ENCODE results near the gene DUSP5. TPM values are rescaled to one million over a fixed set of nuclear protein-coding genes. Genes with fewer than 3 reads are reported as not detected.

The DUSP5 gene
- total and polyA plus RNA-seq, 2 of the 8 experiments (the other 6 are each of a cell fraction or from before 2014, with no cell fraction given), result 13.6 to 30.3 TPM

DNA sequence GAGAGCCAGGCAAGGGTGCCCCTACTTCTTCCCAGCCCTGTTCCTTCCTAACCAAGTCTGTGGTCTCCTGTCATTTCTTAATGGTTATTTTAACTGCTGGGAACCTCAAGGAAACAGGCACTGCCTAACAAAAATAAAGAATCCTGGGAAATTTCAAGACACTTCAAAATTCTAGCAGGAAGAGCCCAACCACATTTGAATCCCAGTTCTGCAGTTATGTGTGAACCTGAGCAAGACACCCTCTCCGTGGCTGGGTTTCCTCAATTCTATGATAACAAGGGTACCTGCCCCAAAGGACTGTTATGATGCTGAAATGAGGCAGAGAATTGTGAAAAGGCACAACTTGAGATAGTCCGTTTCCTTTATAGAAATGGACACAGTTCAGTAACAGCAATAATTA is 36.2 kb upstream of the DUSP5 start (continued):
- TF ChIP-seq, protein P1, sequence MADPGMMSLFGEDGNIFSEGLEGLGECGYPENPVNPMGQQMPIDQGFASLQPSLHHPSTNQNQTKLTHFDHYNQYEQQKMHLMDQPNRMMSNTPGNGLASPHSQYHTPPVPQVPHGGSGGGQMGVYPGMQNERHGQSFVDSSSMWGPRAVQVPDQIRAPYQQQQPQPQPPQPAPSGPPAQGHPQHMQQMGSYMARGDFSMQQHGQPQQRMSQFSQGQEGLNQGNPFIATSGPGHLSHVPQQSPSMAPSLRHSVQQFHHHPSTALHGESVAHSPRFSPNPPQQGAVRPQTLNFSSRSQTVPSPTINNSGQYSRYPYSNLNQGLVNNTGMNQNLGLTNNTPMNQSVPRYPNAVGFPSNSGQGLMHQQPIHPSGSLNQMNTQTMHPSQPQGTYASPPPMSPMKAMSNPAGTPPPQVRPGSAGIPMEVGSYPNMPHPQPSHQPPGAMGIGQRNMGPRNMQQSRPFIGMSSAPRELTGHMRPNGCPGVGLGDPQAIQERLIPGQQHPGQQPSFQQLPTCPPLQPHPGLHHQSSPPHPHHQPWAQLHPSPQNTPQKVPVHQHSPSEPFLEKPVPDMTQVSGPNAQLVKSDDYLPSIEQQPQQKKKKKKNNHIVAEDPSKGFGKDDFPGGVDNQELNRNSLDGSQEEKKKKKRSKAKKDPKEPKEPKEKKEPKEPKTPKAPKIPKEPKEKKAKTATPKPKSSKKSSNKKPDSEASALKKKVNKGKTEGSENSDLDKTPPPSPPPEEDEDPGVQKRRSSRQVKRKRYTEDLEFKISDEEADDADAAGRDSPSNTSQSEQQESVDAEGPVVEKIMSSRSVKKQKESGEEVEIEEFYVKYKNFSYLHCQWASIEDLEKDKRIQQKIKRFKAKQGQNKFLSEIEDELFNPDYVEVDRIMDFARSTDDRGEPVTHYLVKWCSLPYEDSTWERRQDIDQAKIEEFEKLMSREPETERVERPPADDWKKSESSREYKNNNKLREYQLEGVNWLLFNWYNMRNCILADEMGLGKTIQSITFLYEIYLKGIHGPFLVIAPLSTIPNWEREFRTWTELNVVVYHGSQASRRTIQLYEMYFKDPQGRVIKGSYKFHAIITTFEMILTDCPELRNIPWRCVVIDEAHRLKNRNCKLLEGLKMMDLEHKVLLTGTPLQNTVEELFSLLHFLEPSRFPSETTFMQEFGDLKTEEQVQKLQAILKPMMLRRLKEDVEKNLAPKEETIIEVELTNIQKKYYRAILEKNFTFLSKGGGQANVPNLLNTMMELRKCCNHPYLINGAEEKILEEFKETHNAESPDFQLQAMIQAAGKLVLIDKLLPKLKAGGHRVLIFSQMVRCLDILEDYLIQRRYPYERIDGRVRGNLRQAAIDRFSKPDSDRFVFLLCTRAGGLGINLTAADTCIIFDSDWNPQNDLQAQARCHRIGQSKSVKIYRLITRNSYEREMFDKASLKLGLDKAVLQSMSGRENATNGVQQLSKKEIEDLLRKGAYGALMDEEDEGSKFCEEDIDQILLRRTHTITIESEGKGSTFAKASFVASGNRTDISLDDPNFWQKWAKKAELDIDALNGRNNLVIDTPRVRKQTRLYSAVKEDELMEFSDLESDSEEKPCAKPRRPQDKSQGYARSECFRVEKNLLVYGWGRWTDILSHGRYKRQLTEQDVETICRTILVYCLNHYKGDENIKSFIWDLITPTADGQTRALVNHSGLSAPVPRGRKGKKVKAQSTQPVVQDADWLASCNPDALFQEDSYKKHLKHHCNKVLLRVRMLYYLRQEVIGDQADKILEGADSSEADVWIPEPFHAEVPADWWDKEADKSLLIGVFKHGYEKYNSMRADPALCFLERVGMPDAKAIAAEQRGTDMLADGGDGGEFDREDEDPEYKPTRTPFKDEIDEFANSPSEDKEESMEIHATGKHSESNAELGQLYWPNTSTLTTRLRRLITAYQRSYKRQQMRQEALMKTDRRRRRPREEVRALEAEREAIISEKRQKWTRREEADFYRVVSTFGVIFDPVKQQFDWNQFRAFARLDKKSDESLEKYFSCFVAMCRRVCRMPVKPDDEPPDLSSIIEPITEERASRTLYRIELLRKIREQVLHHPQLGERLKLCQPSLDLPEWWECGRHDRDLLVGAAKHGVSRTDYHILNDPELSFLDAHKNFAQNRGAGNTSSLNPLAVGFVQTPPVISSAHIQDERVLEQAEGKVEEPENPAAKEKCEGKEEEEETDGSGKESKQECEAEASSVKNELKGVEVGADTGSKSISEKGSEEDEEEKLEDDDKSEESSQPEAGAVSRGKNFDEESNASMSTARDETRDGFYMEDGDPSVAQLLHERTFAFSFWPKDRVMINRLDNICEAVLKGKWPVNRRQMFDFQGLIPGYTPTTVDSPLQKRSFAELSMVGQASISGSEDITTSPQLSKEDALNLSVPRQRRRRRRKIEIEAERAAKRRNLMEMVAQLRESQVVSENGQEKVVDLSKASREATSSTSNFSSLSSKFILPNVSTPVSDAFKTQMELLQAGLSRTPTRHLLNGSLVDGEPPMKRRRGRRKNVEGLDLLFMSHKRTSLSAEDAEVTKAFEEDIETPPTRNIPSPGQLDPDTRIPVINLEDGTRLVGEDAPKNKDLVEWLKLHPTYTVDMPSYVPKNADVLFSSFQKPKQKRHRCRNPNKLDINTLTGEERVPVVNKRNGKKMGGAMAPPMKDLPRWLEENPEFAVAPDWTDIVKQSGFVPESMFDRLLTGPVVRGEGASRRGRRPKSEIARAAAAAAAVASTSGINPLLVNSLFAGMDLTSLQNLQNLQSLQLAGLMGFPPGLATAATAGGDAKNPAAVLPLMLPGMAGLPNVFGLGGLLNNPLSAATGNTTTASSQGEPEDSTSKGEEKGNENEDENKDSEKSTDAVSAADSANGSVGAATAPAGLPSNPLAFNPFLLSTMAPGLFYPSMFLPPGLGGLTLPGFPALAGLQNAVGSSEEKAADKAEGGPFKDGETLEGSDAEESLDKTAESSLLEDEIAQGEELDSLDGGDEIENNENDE (IDR thresholded peaks at IDR 0.05; ENCODE audit: insufficient replicate concordance, low read length), result no peak
- no peak for TF ChIP-seq ZNF274 (IDR thresholded peaks at IDR 0.05; ENCODE audit: borderline replicate concordance, extremely low read depth, low read length)
- TF ChIP-seq NRF1 (IDR thresholded peaks at IDR 0.05; ENCODE audit: low read depth, low read length), result no peak
- no peak for TF ChIP-seq RAD21 (IDR thresholded peaks at IDR 0.05 in 1 of 2, conservative IDR thresholded peaks at IDR 0.05 in 1 of 2; ENCODE audit: low read depth in 2 of 2, low read length in 2 of 2)
- no peak for TF ChIP-seq RBBP5 (IDR thresholded peaks at IDR 0.05; ENCODE audit: borderline replicate concordance, low read depth, low read length)
- no peak for TF ChIP-seq CREB1 (IDR thresholded peaks at IDR 0.05)
- no peak for TF ChIP-seq KDM1A (IDR thresholded peaks at IDR 0.05; ENCODE audit: borderline replicate concordance, low read length)
- TF ChIP-seq GTF2F1 (IDR thresholded peaks at IDR 0.05; ENCODE audit: borderline replicate concordance, low read depth, low read length), result no peak
